GM19395 (cell line): ENCODE results near the gene SLC23A3.

ENCODE experiments used
- ATAC-seq: cut with Tn5 transposase; IDR thresholded peaks from one replicate; pipeline ENCODE4 v1.9.1; 2021; ENCODE audit warnings: mild to moderate bottlenecking, moderate library complexity; ENCODE audit not compliant: unreplicated experiment

The SLC23A3 gene

GRCh38 chr2:219169930-219170654, at the start of gene SLC23A3:
TSS of gene SLC23A3 (minus strand) at chr2:219170029. CDS start at chr2:219169984, 45 bp downstream.
- ATAC-seq: no peak

GRCh38 chr2:219218732-219219701, 49.2 kb upstream of the SLC23A3 start, which contains the start of gene ABCB6:
TSS of gene ABCB6 (minus strand) at chr2:219218958. CDS start at chr2:219218673, 285 bp downstream.
- peak; percentile 73 for ATAC-seq

- peak; percentile 39 for ATAC-seq
Measured at GRCh38 chr2:219218217-219218731, 48.4 kb upstream of the SLC23A3 start.

- ATAC-seq: no peak
Measured at GRCh38 chr2:219216535-219216915, 46.7 kb upstream of the SLC23A3 start.

GRCh38 chr2:219215871-219216534, 46.2 kb upstream of the SLC23A3 start:
- ATAC-seq: no peak

GRCh38 chr2:219214786-219215185, 45.0 kb upstream of the SLC23A3 start:
- no peak for ATAC-seq

- no peak for ATAC-seq
Measured at GRCh38 chr2:219214141-219214540, 44.3 kb upstream of the SLC23A3 start.

GRCh38 chr2:219213486-219214071, 43.8 kb upstream of the SLC23A3 start:
- ATAC-seq: no peak

GRCh38 chr2:219213026-219213415, 43.2 kb upstream of the SLC23A3 start:
- ATAC-seq: no peak

- no peak for ATAC-seq
Measured at GRCh38 chr2:219210886-219211362, 41.1 kb upstream of the SLC23A3 start.

GRCh38 chr2:219210196-219210885, 40.5 kb upstream of the SLC23A3 start:
- no peak for ATAC-seq

- ATAC-seq: no peak
Measured at GRCh38 chr2:219209236-219210195, 39.7 kb upstream of the SLC23A3 start.

- no peak for ATAC-seq
Measured at GRCh38 chr2:219207884-219208740, 38.3 kb upstream of the SLC23A3 start.

- no peak for ATAC-seq
Measured at GRCh38 chr2:219207134-219207883, 37.5 kb upstream of the SLC23A3 start.

GRCh38 chr2:219206328-219207133, 36.7 kb upstream of the SLC23A3 start, which contains the start of gene ZFAND2B:
TSS of gene ZFAND2B (plus strand) at chr2:219206782. CDS start at chr2:219206988, 206 bp downstream.
- ATAC-seq: peak; percentile 95

- no peak for ATAC-seq
Measured at GRCh38 chr2:219205981-219206327, 36.1 kb upstream of the SLC23A3 start.
